Brain microvascular endothelial cell (primary cell): Measurements from ENCODE around the gene UIMC1.

Source experiments
- DNase-seq: peaks from one replicate; pipeline ENCODE4 v3.0.0-alpha.2; 2020
- H3K27ac ChIP-seq: fragments of 250-450 bp; sonication (Bioruptor Pico); 2 replicates; pipeline ENCODE4 v1.5.1; 2020; ENCODE audit warnings: mild to moderate bottlenecking, moderate library complexity
- H3K27me3 ChIP-seq: fragments of 250-450 bp; sonication (Bioruptor Pico); replicated peaks from 2 replicates; pipeline ENCODE4 v1.5.1; 2020; ENCODE audit warnings: mild to moderate bottlenecking
- H3K36me3 ChIP-seq: fragments of 250-450 bp; sonication (Bioruptor Pico); replicated peaks from 2 replicates; pipeline ENCODE4 v1.5.1; 2020; ENCODE audit warnings: mild to moderate bottlenecking
- H3K4me3 ChIP-seq: 2 replicates; pipeline ENCODE4 v1.5.1; 2011; ENCODE audit warnings: low read depth, mild to moderate bottlenecking, control low read depth, low read length, moderate library complexity
- in situ Hi-C: cut with HindIII; loops from 2 replicates; pipeline ENCODE4 v1.10.0; 2017; ENCODE audit warnings: low sequenced_read_pairs, low pct_ligation_motif_present
- TF ChIP-seq, protein P1 (sequence below): IDR thresholded peaks from 2 replicates; pipeline ENCODE4 v1.5.1; 2011; ENCODE audit warnings: low read depth, mild to moderate bottlenecking, moderate library complexity, low read length, control low read depth, inconsistent platforms; ENCODE audit errors: missing control alignments

Gene UIMC1

DNA sequence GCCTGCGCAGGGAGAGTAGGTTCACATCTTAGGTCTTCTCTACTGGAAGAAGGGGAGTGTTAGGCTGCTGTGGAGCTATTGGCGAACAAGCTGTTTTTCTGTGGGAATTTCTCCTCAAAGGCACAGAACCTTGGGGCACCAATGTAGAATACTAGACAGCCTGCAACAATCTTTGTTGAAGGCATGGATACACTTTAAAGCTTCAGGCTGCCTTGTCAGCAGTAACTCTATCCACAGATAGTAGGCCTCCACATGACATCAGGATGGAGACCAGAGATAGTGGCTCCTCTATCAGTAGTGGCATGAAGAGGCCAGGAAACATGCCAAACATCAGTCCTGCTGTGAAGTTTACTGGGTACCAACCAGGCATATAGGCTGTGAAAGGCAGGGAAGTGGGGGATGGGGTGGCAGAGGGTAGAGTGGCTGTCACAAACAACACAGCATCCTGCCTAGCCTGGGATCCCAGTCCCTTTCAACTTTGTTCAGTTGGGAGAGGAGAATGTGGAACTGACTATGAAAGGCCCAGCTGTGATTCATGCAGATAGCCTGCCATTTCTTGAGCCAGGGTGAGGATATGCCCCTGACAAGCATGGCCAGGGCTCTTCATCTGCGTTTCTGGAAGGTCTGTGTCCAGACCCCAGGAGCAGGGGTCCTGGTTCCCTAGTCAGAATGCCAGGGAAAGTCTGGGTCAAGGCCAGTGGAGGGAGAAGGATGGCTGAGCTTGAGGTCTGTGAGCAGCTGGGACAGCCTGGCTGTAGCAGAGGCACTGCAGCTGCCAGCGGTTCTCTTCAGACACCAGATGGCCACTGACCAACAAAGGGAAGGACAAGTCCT, 106.4 kb downstream of the UIMC1 start:
- no peaks in the 10 kb centered on the region for H3K27me3 ChIP-seq
- TF ChIP-seq, protein P1, sequence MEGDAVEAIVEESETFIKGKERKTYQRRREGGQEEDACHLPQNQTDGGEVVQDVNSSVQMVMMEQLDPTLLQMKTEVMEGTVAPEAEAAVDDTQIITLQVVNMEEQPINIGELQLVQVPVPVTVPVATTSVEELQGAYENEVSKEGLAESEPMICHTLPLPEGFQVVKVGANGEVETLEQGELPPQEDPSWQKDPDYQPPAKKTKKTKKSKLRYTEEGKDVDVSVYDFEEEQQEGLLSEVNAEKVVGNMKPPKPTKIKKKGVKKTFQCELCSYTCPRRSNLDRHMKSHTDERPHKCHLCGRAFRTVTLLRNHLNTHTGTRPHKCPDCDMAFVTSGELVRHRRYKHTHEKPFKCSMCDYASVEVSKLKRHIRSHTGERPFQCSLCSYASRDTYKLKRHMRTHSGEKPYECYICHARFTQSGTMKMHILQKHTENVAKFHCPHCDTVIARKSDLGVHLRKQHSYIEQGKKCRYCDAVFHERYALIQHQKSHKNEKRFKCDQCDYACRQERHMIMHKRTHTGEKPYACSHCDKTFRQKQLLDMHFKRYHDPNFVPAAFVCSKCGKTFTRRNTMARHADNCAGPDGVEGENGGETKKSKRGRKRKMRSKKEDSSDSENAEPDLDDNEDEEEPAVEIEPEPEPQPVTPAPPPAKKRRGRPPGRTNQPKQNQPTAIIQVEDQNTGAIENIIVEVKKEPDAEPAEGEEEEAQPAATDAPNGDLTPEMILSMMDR: no peak
- no peak for DNase-seq
- no peak overlapping the region for H3K4me3 ChIP-seq
- no peak overlapping the region for H3K27ac ChIP-seq
- peaks cover 18% of the 10 kb centered on the region for H3K36me3 ChIP-seq
- in situ Hi-C loops: no loop called here

DNA sequence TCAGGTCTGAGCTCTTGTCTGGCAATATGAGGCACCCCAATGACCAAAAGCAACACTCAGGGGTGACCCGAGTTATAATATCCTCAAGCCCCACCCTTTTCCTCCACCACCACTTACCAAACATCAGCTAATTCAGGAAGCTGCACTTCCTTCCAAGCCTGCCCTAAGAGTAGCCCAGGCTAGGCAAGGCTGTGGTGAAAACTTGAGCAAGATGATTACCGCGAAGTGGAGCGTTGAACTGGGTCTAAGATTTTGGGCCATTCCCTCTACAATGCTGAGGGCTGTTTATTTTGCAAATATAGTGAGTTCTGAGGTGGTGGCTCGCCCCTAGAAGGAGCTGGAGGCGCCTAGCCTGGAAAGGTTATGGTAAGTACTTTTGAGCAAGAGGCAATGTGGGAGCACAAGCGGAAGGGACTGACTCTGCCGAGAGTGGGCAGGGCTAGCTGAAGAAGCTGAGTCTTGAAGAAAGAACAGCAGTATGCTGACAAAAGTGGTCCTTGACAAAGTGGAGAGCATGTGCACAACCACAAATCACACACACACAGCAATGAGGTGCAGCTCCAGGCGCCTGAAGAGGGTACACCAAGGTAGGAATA, 107.2 kb downstream of the UIMC1 start, which contains the start of gene HK3:
Gene HK3 (minus strand): TSS at position 51 of the 596 bp plus-strand sequence. CDS start 3,187 bp downstream, outside the sequence.
- in situ Hi-C loops: no loop called here
- no peak for DNase-seq
- Histone ChIP-seq H3K4me3 (no peak within 1 kb of the TSS), H3K27ac (no peak within 1 kb of the TSS), H3K36me3 (peaks cover 12% of the 10 kb centered on the region), H3K27me3 (no peaks in the 10 kb centered on the region)
- TF ChIP-seq, protein P1: no peak

DNA sequence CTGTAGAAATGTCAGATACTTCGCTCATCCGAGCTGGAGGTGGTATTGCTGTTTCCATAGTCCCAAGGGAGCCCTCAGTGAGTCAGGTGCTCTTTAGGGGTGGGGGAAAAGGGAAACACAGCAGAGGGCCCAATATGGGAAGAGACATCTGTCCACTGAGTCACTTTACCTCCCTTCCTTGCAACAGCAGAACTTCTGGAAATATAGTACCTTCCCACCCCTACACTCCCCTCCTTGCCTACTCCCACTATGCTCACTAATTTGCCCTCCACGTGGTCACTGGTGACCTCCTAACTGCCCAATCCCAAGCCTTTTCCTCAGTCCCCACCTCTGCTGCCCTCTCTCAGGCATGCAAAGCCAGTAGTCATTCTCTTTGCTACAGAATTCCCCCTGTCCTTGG, 109.3 kb downstream of the UIMC1 start:
- DNase-seq: no peak

DNA sequence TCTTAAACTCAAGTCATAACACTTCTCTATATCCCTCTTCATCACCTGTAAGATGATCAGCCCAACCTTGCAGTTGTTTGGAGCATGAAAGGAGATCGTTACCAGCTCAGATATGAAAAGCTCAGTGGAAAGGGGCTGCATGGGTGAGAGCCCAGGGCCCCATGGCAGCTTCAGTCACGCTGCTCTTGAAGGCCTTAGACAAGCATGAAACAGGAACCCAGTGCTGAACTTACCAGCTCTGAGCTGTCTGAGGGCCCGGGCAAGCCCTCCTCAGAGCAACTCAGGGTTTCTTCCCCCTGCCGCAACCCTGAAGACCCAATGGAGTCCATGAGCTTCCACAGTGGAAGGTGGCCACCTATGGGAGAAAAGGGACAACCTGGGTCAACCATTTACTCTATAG, 110.7 kb downstream of the UIMC1 start:
- no peaks in the 10 kb centered on the region for H3K27me3 ChIP-seq
- H3K4me3 ChIP-seq: no peak overlapping the region
- H3K36me3 ChIP-seq: no peaks in the 10 kb centered on the region
- H3K27ac ChIP-seq: no peak overlapping the region
- in situ Hi-C loops: no loop called here
- TF ChIP-seq, protein P1: no peak
- no peak for DNase-seq

More for the DNA sequence above, 109.3 kb downstream of the UIMC1 start:
- Histone ChIP-seq H3K36me3 (no peaks in the 10 kb centered on the region), H3K27me3 (no peaks in the 10 kb centered on the region), H3K4me3 (no peak overlapping the region), H3K27ac (no peak overlapping the region)
- TF ChIP-seq, protein P1: no peak
- in situ Hi-C loops: no loop called here

DNA sequence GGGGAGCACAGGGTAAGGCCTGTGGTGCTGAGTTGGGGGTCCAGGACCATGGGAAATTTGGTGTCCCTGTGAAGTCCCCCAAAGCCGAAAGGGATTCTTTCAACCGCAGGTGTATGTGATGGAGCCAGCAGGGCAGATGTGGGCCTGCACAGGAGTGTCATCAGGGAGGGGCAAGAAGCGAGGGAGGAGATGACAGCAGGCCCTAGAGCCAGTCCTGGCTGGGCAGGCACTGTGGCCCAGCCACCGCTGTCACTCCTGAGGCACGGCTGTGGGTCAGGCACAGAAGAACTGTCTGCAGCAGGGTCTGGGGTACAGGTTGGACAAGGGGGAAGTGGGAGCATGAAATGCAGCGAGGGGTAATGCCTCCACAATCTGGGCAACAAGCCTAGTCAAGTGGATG, 112.3 kb downstream of the UIMC1 start:
- H3K4me3 ChIP-seq: no peak overlapping the region
- no peak overlapping the region for H3K27ac ChIP-seq
- no peaks in the 10 kb centered on the region for H3K36me3 ChIP-seq
- in situ Hi-C loops: no loop called here
- no peak for DNase-seq
- no peaks in the 10 kb centered on the region for H3K27me3 ChIP-seq
- TF ChIP-seq, protein P1: no peak
